ENCODE measurements around the gene TPM4. TPM values are rescaled to one million over a fixed set of nuclear protein-coding genes. Genes with fewer than 3 reads are reported as not detected.

TPM4 gene
- total and polyA plus RNA-seq, 2 experiments from 2014 or later: 223 to 288 TPM

- ATAC-seq (no peak), DNase-seq (ENCODE audit: low spot score) (no peak)
- Mint-ChIP-seq H3K27ac (no peak overlapping the region), H3K4me3 (no peak overlapping the region), H3K4me1 (no peaks in the 10 kb centered on the region), H3K27me3 (ENCODE audit: insufficient read depth, low read depth, poor library complexity) (peaks cover 6% of the 10 kb centered on the region), H3K36me3 (ENCODE audit: low read depth) (peaks cover 2% of the 10 kb centered on the region; the same call in 2 of the 3 replicates), H3K9me3 (peaks cover 54% of the 10 kb centered on the region)
- no peaks in the 10 kb centered on the region for H3K79me2 ChIP-seq (replicated peaks; ENCODE audit: insufficient read depth)
- no peak overlapping the region for H3K4me3 ChIP-seq
- H3K9me2 ChIP-seq (ENCODE audit: insufficient read depth): no peaks in the 10 kb centered on the region
- no peak overlapping the region for H2AFZ ChIP-seq
- H3K36me3 ChIP-seq (ENCODE audit: insufficient read depth): no peaks in the 10 kb centered on the region
- H3K27me3 ChIP-seq (ENCODE audit: insufficient read depth): no peaks in the 10 kb centered on the region
- no peaks in the 10 kb centered on the region for H4K20me1 ChIP-seq (replicated peaks; ENCODE audit: insufficient read depth)
- no peak overlapping the region for H3K4me2 ChIP-seq
- H3F3A ChIP-seq (replicated peaks; ENCODE audit: low read depth): no peaks in the 10 kb centered on the region
- H3K4me1 ChIP-seq (ENCODE audit: insufficient read depth): peaks cover 4% of the 10 kb centered on the region; the same call in 1 of the 2 replicates
- H3K27ac ChIP-seq (ENCODE audit: low read depth): no peak overlapping the region
- TF ChIP-seq REST (IDR thresholded peaks at IDR 0.05; ENCODE audit: unreplicated experiment) (no peak), JUNB (IDR thresholded peaks at IDR 0.05; ENCODE audit: unreplicated experiment) (no peak), CTCF (conservative IDR thresholded peaks at IDR 0.05; ENCODE audit: low read depth in 2 of 2) (no peak), EZH2phosphoT487 (IDR thresholded peaks at IDR 0.05; ENCODE audit: unreplicated experiment) (no peak), POLR2AphosphoS5 (IDR thresholded peaks at IDR 0.05; ENCODE audit: low read depth) (no peak), ZNF331 (CRISPR knock-in tag; IDR thresholded peaks at IDR 0.05; ENCODE audit: low read depth) (no peak), STAT1 (IDR thresholded peaks at IDR 0.05; ENCODE audit: unreplicated experiment) (no peak), EZH2 (IDR thresholded peaks at IDR 0.05; ENCODE audit: low read depth, unreplicated experiment) (no peak), NANOG (IDR thresholded peaks at IDR 0.05; ENCODE audit: borderline replicate concordance) (no peak), CREB1 (CRISPR knock-in tag; IDR thresholded peaks at IDR 0.05; ENCODE audit: low read depth) (no peak), ZNF462 (CRISPR knock-in tag; IDR thresholded peaks at IDR 0.05) (no peak)
Observed at GRCh38 chr19:16045893-16046292, 30.4 kb upstream of the TPM4 start.
